ENCODE measurements around the gene TRHDE. TPM values are rescaled to one million over a fixed set of nuclear protein-coding genes. Genes with fewer than 3 reads are reported as not detected.
"Not testable (repeated sequence)": the region's sequence is repeated elsewhere in the genome, so short reads cannot be mapped to it uniquely, and the experiment has no call there.

TRHDE gene
- polyA plus RNA-seq, 3 donors = 20.0 to 25.8 (median 23.8) TPM

- DNase-seq = no peak
These were observed 338.7 kb downstream of the TRHDE start for GRCh38 chr12:72610854-72611358.

- no peak for DNase-seq
These were observed 340.0 kb downstream of the TRHDE start for GRCh38 chr12:72612171-72612570.

GRCh38 chr12:72618764-72619163, 346.6 kb downstream of the TRHDE start:
- no peak for DNase-seq

- DNase-seq = peak; percentile 8
These were observed 350.4 kb downstream of the TRHDE start for GRCh38 chr12:72622556-72622955.

GRCh38 chr12:72631926-72632685, 359.9 kb downstream of the TRHDE start:
- DNase-seq = no peak

- no peak for DNase-seq
These were observed 370.5 kb downstream of the TRHDE start for GRCh38 chr12:72642706-72643105.

GRCh38 chr12:72647139-72647538, 375.0 kb downstream of the TRHDE start:
- DNase-seq = no peak

- no peak for DNase-seq
These were observed 386.4 kb downstream of the TRHDE start for GRCh38 chr12:72658615-72659014.

- DNase-seq = not testable (repeated sequence)
These were observed 388.0 kb downstream of the TRHDE start for GRCh38 chr12:72660174-72660573.

GRCh38 chr12:72673853-72674252, 401.7 kb downstream of the TRHDE start:
- DNase-seq = no peak

- DNase-seq = no peak
These were observed 404.4 kb downstream of the TRHDE start for GRCh38 chr12:72676556-72676955.

GRCh38 chr12:72677139-72677538, 405.0 kb downstream of the TRHDE start:
- DNase-seq = no peak

- no peak for DNase-seq
These were observed 405.7 kb downstream of the TRHDE start for GRCh38 chr12:72677846-72678245.

- no peak for DNase-seq
These were observed 407.1 kb downstream of the TRHDE start for GRCh38 chr12:72679147-72679757.

- DNase-seq = no peak
These were observed 408.9 kb downstream of the TRHDE start for GRCh38 chr12:72681028-72681427.

GRCh38 chr12:72684491-72684890, 412.3 kb downstream of the TRHDE start:
- no peak for DNase-seq

GRCh38 chr12:72692338-72692737, 420.2 kb downstream of the TRHDE start:
- no peak for DNase-seq

GRCh38 chr12:72694193-72694592, 422.0 kb downstream of the TRHDE start:
- DNase-seq = no peak

GRCh38 chr12:72699362-72699761, 427.2 kb downstream of the TRHDE start:
- no peak for DNase-seq

- not testable (repeated sequence) for DNase-seq
These were observed 439.9 kb downstream of the TRHDE start for GRCh38 chr12:72712025-72712424.

GRCh38 chr12:72716221-72716620, 444.1 kb downstream of the TRHDE start:
- no peak for DNase-seq

- DNase-seq = no peak
These were observed 444.9 kb downstream of the TRHDE start for GRCh38 chr12:72717036-72717435.
